Measurements from ENCODE around the gene HABP4.

HABP4 gene, protein sequence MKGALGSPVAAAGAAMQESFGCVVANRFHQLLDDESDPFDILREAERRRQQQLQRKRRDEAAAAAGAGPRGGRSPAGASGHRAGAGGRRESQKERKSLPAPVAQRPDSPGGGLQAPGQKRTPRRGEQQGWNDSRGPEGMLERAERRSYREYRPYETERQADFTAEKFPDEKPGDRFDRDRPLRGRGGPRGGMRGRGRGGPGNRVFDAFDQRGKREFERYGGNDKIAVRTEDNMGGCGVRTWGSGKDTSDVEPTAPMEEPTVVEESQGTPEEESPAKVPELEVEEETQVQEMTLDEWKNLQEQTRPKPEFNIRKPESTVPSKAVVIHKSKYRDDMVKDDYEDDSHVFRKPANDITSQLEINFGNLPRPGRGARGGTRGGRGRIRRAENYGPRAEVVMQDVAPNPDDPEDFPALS

DNA sequence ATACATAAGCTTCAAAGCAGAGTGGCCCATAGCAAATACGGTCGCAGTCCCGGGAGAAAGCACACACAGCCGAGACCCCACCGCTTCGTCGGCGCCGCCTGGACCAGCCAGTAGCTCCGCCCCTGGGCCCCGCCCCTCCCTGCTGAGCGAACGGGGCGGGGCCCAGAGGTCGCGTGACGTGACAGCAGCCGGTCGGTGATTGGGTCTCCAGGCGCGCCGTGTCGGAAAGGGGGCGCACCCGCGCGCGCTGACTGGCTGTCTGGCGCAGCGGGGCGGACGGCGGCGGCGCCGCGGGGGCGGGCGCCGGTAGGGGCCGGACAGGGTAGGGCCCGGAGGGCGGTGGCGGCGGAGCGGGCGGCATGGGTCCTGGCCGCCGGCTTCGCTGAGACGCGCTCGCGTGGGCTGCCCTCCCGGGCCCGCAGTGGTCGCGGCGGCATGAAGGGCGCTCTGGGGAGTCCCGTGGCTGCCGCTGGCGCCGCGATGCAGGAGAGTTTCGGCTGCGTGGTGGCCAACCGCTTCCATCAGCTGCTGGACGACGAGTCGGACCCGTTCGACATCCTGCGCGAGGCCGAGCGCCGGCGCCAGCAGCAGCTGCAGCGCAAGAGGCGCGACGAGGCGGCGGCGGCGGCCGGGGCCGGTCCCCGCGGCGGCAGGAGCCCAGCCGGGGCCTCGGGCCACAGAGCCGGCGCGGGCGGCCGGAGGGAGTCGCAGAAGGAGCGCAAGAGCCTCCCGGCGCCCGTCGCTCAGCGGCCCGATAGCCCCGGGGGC lies at the start of gene HABP4:
TSS of gene HABP4 (plus strand) at position 325 of the 768 bp plus-strand sequence. CDS start at position 436, 111 bp downstream.
- peak; percentile 96 for DNase-seq

- DNase-seq: no peak
These were observed 41.3 kb upstream of the HABP4 start for GRCh38 chr9:96408409-96409280.

- no peak for DNase-seq
These were observed 38.7 kb upstream of the HABP4 start for GRCh38 chr9:96411129-96411838.

- no peak for DNase-seq
These were observed 37.6 kb upstream of the HABP4 start for GRCh38 chr9:96412174-96412913.

DNA sequence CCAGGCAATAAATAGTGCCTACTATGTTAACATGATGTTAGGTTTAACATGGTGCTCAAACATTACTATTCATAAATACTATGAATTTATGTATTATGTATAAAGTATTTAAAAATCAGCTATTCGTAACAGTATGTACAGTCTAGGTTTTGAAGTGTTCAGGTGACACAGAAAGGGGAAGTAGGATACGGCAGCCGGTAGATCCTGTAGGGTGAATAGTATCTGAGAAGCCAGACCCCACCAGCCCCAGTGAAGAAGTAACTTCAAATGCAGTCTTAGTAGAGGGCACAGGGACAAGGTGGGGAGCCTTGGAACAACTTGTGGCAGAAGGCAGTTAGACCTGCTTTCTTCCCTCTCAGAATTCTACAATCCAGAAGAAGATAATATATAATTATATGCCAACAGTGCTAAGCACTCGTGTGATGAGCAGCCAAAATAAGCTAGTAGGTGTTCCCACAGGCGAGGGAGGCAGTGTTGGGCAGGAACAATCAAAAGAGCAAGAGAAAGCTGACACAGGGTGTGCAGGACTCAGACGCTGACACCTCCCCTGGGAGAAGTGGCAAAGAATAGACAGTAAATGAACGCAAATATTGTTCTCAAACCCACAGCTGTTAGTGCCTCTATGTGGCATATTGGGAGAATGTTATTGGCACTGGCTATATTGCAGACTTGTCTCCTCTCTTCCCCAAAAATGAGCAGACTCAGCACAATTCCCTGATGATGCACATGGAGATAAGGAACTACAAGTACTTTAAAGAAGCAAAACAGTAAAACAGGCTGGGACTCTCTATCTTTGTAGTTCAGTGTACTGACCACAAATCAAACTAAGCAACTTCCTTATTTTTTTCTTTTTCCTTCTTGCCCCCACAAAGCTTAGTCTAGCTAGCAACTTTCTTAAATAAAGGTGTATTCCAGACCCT lies 36.4 kb upstream of the HABP4 start:
- DNase-seq: no peak

DNA sequence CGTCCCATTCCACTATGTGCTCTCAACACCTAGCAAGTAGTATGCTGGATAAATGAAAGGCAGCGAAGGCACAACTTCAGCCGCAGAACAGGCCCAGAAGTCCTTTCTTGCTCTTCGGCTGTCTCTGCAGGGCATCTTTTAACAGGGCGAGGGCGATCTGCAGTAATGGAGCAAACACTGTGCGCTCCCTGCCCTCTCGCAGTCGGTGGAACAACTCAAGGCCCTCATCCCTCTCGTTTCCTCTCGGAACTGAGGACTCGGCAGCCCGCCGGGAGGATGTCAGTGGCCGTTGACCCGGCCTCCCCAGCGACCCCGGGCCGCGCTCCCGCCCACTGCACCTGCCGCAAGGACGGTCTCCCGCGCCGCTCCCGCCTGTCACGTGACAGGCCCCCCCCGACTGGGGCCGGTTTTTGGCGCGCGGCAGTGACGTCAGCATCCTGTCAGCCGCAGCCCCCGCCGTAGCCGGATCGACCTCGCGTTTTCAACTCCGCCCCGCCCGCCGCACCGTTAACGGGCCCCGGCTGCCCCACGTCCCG lies 32.9 kb upstream of the HABP4 start:
- peak; percentile 92 for DNase-seq

DNA sequence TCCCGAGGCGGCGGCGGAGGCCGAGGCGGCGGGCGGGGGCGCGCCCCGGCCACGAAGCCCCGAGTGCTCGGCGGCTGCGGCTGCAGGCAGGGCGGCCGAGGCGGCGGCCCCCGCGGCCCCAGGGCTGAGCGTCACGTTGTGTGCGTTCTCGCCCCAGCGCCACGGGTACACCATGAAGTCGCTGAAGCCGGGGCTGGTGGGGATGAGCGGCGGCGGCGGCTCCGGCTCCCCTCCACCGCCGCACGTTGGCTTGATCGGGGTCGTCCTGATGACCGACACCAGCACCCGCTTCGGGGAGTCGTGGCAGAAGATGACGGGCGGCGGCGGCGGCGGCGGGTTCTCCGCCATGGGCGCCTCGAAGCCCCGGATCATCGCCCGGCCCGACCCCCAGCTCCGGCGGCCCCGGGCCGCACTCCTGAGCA lies 32.3 kb upstream of the HABP4 start:
- DNase-seq: no peak

DNA sequence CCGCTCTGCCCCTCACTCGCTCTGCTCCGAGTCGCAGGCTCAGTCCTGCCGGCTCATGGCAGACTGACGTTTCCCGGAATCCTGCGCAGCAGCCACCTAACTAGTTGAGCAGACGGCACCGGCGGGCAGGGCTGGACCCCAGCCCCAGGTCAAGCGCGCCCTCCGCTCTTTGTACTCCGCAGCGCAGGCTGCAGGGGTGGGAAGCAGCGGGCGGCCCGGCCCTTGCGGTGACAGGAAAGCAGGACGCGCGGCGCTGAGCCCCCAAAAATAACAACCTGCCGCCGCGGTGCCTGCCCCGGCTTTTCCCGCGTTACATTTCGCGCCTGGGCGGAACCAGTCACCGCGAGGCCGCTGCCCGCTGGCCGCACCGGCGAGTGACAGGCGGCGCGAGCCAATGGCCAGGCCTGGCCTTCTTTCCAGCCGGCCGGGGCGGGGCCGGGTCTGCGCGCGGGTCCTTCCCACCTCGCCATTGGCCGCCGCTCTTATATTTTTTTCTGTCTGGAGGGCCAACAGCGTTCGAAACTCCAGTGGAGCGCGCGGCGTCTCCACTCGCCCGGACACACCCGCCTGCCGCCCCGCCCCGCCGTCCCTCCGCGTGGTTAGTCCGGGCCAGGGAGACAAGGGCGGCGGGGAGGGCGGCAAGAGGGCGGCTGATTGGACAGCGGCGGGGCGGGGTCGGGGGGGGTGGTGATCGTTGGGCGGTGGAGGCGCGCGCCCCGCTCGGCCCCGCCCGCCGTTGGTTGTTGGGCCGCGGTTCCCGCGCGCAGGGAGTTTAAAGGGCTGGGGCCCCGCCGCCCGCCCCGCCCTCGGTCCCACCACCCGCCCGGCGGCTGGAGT lies 31.7 kb upstream of the HABP4 start, which contains the start of gene ZNF367:
TSS of gene ZNF367 (minus strand) at position 288 of the 837 bp plus-strand sequence. CDS start 338 bp downstream, outside the sequence.
- DNase-seq: peak; percentile 92

- peak; percentile 36 for DNase-seq
These were observed 30.9 kb upstream of the HABP4 start for GRCh38 chr9:96418920-96419690.

DNA sequence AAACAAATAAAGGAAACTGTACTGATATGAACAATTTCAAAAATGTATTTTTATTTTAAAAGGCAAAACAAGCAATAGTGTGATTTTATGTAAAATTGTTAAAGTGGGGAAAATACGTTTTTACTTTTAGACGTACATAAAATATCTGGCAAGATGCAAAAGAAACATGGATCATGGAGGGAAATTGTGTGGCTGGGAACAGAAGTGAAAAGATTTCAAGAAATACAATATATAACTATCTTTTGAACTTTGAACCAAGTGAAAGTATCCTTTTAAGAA lies 30.3 kb upstream of the HABP4 start:
- DNase-seq: no peak

- peak; percentile 39 for DNase-seq
These were observed 29.3 kb upstream of the HABP4 start for GRCh38 chr9:96420468-96421219.

- DNase-seq: no peak
These were observed 26.5 kb upstream of the HABP4 start for GRCh38 chr9:96423322-96423984.

- DNase-seq: no peak
These were observed 26.0 kb upstream of the HABP4 start for GRCh38 chr9:96423985-96424336.

DNA sequence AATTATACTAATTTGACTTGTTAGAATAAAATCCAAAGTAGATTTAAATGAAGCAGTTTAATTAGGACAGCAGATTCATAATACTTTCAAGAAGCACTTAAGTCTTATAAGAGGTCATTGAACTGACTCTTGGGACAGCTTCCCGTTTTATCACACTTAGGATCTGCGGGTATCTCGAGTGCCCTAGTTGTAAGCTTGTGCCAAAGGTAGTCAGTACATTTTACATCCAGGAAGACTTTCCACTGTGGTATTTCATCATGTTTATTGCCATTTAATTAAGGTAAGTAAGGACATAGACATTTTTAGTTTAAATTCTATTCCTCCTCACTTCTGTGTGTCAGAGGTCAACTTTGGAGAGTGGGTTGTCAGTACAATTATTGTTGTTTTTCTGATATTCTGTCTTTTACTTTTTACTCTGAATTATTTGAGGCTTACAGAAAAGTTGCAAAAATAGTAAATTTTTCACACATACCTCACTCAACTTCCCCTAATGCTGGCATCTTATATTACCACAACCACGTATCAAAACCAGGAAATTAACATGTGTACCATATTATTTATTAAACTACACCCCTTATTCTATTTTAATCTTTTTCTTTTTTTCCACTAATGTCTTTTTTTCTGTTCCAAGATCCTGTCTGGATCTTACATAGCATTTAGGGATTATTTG lies 24.3 kb upstream of the HABP4 start:
- no peak for DNase-seq

DNA sequence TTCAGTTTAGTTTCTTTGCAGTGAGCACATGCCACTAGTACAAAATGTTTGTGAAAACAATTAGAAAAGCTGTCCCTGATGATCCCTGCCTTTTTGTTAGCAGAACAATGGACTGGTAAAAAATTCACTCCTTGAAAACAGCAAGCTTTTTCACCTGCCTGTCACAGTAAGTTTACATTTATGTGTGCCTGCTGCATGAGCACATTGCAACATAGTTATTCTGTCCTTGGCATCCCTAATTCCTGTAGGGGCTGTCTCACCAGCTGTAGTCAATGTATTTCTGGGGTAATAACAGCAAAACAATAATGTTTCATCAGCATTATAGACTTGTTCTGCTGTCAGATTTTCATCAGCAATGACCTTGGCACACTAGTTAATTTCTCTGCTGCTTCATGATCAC lies 20.2 kb upstream of the HABP4 start:
- no peak for DNase-seq

- no peak for DNase-seq
These were observed 19.6 kb upstream of the HABP4 start for GRCh38 chr9:96430377-96430776.

DNA sequence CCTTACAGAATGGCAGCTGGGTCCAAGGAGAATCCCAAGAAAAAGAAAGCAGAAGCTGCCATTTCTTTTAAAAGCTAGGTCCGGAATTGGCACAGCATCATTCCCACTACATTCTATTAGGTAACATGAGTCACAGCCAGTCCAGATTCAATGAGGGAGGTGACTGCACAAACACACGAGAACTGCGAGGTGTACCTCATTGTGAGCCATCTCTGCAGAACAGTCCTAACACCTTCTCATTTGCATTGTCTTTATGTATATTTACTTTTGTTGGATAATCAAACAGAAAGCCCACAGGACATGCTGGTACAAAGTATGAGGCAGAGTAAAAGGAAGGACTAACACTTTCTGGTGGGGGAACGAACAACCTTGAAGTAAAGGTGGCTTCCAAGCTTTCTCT lies 14.6 kb upstream of the HABP4 start:
- DNase-seq: no peak

All from stimulated activated CD4-positive, alpha-beta T cell treated with anti-CD3 and anti-CD28 coated beads, Interleukin-4, amount 100 ng/mL, for 24 hours (primary cell).